ENCODE data around the gene SLC9A9. TPM values are rescaled to one million over a fixed set of nuclear protein-coding genes. Genes with fewer than 3 reads are reported as not detected.

Gene SLC9A9
- total RNA-seq, 1 donor = 15.1 TPM

DNA sequence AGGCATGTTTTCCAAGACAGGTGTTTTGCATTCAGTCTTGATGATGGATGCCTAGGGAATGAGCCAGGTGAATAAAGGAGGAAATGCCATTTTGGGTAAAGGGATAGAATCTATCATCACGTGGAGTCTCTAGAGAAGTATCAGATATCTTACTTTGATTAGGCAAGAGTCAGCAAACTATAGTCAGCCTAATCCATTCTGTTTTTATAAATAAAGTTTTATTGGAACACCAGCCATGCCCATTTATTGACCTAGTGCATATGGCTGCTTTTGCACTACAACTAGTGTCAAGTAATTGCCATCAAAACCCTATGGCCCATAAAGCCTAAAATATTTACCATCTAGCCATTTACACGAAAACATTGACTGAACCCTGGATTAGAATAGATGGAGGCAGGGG lies 231.2 kb downstream of the SLC9A9 start:
- H3K4me1 ChIP-seq (ENCODE audit: insufficient read depth, low read length) = no peaks in the 10 kb centered on the region
- no peaks in the 10 kb centered on the region for H3K9me3 ChIP-seq (ENCODE audit: low read depth, low read length)
- no peaks in the 10 kb centered on the region for H3K27me3 ChIP-seq (ENCODE audit: insufficient read depth, low read length)
- no peak overlapping the region for H3K4me3 ChIP-seq (ENCODE audit: low read length)

DNA sequence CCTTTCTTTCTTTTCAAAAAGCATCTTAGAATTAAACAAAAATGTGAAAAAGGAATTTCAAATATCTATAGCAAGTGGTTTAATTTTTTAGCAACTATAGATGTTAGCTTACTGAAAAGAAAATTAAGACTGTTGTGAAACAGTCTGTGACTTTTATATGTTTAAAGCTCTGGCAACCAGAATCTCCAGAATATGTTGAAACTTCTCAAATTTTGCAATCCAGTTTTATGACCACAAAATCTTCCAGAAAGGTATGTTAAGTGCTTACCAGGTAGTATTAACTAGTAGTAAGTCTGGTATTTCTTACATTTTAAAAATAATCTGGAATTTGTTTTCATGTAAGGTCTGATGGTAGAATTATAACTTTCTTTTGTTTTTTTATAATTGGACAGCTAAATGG lies 235.0 kb downstream of the SLC9A9 start:
- H3K4me3 ChIP-seq (ENCODE audit: low read length) = no peak overlapping the region
- no peaks in the 10 kb centered on the region for H3K4me1 ChIP-seq (ENCODE audit: insufficient read depth, low read length)
- H3K9me3 ChIP-seq (ENCODE audit: low read depth, low read length) = no peaks in the 10 kb centered on the region
- H3K27me3 ChIP-seq (ENCODE audit: insufficient read depth, low read length) = no peaks in the 10 kb centered on the region

DNA sequence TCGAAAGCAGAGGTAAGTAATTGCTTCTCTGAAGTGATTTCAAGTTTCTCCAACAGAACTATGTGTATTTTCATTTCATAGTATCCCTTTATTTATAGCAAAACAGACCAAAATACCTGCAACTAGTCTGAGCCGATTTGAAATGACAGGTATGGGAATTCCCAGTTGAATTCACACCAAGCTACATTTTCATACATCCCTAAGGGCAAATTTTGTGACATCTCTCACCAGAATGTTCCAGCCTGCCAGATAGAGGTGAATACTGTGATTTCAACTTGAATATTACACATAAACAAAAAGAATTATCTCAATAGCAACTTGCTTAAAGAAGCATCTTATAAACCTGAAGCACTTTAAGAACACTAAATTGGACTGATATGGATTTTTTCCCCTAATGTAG lies 235.7 kb downstream of the SLC9A9 start:
- Histone ChIP-seq H3K4me1 (ENCODE audit: insufficient read depth, low read length) (no peaks in the 10 kb centered on the region), H3K4me3 (ENCODE audit: low read length) (no peak overlapping the region), H3K9me3 (ENCODE audit: low read depth, low read length) (no peaks in the 10 kb centered on the region), H3K27me3 (ENCODE audit: insufficient read depth, low read length) (no peaks in the 10 kb centered on the region)

DNA sequence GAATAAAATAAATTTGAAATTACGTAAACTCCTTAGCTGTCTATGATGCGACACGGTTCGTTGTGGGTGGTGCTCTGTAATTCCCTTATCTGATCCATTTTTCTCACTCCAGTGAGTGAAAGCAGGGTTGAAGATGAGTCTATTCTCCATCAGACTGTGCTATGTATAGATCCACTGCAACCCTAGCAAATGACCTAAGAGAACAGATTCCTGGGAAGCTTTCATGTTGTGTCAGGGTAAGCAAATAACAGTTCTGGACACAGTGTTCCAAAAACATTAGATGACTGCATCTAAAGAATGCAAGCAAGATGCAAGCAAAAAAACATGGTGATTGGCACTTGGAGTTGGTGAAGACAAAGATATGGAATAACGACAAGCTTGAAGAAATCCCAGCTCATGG lies 239.3 kb downstream of the SLC9A9 start:
- H3K9me3 ChIP-seq (ENCODE audit: low read depth, low read length) = no peaks in the 10 kb centered on the region
- H3K4me1 ChIP-seq (ENCODE audit: insufficient read depth, low read length) = peaks cover 12% of the 10 kb centered on the region
- no peaks in the 10 kb centered on the region for H3K27me3 ChIP-seq (ENCODE audit: insufficient read depth, low read length)
- H3K4me3 ChIP-seq (ENCODE audit: low read length) = no peak overlapping the region

DNA sequence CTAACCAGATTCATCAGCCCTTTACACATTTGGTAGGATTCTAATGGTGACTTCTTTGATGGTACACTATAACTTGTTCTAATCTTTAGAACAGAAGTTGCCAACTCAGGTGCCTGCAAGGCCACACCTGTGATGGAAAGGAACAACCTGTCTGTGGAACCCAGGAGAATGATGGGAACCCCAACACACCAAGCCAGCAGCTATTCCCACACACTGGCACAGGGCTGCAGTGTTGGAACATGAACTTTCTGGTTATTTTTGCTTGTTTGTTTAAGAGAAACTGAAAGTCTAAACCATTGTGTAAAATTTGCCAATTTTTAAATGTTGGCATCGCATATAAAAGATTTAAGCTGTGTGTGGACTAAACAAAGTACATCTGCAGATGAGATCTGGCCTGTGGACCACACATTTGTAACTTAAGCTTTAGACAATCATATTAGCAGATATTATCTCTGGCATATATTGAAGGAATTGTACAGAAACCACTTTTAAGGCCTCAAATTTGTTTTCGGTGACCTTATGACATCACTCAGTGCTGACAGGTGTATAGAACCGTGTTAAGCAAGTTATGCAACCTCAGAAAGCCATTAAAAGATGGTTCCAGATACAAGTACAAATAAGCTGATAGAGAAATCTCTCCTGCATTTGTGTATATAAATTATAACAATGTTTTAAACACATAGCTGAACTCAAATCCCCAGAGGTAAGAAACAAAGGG lies 242.9 kb downstream of the SLC9A9 start:
- Histone ChIP-seq H3K27me3 (ENCODE audit: insufficient read depth, low read length) (no peaks in the 10 kb centered on the region), H3K4me1 (ENCODE audit: insufficient read depth, low read length) (peaks cover 31% of the 10 kb centered on the region), H3K9me3 (ENCODE audit: low read depth, low read length) (no peaks in the 10 kb centered on the region), H3K4me3 (ENCODE audit: low read length) (no peak overlapping the region)

DNA sequence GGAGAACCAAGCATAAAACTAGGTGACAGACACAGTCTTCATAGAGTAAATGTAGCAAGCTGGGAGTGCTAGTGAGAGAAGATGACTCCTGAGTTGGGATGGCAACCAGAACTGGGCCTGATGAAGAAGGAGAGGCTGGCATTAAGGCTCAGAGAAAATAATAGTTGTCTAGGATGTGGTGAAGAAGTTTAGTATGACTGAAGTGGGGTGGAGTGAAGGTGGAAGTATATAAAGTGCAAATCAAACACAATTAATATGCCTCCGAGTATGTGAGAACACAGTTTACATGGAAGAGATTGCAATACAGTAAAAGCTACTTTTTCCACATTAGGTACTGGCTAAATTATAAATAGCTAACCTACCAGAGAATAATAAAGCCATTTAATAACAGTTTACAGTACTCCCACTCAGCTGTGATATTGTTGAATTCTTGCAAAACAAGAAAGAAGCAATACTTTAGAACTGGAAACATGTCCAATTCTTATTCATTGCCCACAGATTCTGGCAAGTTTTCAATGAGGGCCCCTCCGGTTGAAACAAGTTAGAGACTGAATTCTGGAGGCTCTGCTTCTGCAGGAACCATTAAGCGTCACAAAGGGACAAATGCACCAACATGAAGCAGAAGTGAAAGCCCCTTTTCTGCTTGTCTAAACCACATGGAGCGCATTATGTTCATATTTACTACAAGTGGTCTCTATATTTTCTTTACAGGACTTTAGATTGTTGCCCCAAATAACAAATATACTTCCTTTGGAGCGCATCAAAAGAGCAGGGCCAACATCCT lies 243.7 kb downstream of the SLC9A9 start:
- Histone ChIP-seq H3K4me3 (ENCODE audit: low read length) (no peak overlapping the region), H3K4me1 (ENCODE audit: insufficient read depth, low read length) (peaks cover 32% of the 10 kb centered on the region), H3K9me3 (ENCODE audit: low read depth, low read length) (no peaks in the 10 kb centered on the region), H3K27me3 (ENCODE audit: insufficient read depth, low read length) (no peaks in the 10 kb centered on the region)

DNA sequence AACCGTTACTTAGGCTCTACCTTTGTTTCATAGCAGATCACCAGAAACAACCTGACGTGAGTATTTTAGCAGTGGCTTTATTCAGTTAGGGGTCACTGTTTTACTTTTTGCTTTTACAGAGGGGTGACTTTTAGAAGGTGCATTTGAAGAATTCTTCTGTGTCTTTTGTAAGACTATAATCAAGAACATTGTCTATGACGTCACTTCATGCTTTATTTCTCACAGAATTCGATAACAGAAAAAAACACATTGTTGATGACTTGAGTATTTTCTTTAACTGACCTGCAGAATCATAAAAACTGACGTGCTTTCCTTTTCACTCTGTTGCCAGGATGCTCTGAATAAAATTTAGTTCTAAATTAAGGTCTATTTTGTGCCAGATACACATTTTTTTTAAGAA lies 244.5 kb downstream of the SLC9A9 start:
- Histone ChIP-seq H3K4me3 (ENCODE audit: low read length) (no peak overlapping the region), H3K9me3 (ENCODE audit: low read depth, low read length) (no peaks in the 10 kb centered on the region), H3K27me3 (ENCODE audit: insufficient read depth, low read length) (no peaks in the 10 kb centered on the region), H3K4me1 (ENCODE audit: insufficient read depth, low read length) (peaks cover 32% of the 10 kb centered on the region)

DNA sequence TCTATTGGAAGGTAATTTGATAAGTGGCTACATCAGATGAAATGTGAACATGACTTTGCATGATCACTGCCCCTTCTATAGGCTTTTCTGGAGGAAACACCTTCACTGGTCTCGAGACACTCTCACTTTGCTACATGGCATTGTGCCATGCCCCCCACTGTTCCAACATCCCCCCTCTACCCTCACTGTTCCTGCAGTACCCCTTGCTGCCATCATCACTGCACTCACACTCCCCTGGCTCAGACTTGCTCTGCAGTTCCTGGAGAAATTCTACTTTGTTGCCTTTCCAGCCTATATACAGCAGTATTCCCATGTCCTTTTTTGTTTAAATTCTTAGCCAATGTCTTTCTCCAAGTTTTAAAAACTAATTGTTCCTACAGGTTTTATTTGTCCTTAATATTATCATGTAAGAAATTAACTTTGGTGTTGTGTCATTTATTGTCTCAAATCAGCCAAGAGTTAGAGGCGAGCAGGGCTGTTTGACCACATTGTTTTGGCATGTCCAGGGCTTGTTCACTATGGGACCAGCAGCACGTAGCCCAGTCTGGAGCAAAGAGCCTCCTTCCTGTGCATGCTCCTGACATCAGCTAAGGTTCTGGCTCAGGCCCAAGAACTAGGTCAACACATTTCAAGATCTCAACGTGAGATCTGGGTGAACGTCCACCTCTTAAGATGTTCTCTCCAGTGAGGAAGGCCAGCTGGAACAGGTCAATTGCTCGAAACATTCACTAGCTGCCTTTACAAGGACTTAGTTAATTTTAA lies 246.4 kb downstream of the SLC9A9 start:
- Histone ChIP-seq H3K4me1 (ENCODE audit: insufficient read depth, low read length) (peaks cover 32% of the 10 kb centered on the region), H3K4me3 (ENCODE audit: low read length) (no peak overlapping the region), H3K27me3 (ENCODE audit: insufficient read depth, low read length) (no peaks in the 10 kb centered on the region), H3K9me3 (ENCODE audit: low read depth, low read length) (no peaks in the 10 kb centered on the region)

DNA sequence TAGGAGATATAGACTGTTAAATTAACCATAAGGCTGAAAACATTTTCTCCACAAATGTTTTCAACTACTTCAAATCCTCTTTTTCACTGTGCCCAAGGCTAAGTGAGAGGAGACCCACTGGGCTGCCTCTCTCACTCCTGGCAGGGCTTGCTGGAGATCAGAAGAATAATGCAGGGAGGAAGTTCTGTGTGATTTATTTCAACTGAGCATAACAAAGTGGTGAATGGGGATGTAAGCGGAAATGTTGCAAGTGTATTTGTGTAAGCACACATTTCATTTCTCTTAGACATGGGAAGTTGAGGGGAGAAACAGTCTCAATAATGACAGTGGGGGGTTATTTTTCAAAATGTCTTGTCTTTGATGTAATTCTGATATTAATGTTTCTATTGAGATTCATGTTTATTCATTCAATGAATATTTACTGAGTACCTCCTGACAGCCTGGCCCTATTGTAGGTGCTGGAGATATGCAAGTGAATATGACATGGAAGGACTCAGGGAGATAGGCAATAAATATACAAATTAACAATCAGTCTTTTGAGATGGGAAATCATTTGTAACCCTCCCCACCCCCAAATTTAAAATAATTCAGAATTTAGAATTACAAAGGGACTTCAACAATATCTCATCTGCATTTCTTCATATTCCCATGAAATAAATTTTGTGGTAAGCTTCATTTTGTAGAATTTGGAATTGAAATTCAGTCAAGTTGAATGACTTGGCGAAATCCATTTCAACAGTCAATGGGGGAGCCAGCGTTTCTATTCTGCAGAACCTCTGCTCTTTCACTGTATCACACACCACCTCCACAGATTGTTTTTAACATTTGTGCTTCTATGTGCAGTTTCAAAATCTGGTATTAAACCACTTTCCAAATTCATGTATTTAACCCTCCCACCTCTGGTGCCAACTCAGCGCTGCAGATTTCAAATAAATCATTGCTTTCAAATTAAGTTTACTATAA lies 247.2 kb downstream of the SLC9A9 start:
- no peaks in the 10 kb centered on the region for H3K9me3 ChIP-seq (ENCODE audit: low read depth, low read length)
- peaks cover 32% of the 10 kb centered on the region for H3K4me1 ChIP-seq (ENCODE audit: insufficient read depth, low read length)
- H3K27me3 ChIP-seq (ENCODE audit: insufficient read depth, low read length) = no peaks in the 10 kb centered on the region
- H3K4me3 ChIP-seq (ENCODE audit: low read length) = no peak overlapping the region

DNA sequence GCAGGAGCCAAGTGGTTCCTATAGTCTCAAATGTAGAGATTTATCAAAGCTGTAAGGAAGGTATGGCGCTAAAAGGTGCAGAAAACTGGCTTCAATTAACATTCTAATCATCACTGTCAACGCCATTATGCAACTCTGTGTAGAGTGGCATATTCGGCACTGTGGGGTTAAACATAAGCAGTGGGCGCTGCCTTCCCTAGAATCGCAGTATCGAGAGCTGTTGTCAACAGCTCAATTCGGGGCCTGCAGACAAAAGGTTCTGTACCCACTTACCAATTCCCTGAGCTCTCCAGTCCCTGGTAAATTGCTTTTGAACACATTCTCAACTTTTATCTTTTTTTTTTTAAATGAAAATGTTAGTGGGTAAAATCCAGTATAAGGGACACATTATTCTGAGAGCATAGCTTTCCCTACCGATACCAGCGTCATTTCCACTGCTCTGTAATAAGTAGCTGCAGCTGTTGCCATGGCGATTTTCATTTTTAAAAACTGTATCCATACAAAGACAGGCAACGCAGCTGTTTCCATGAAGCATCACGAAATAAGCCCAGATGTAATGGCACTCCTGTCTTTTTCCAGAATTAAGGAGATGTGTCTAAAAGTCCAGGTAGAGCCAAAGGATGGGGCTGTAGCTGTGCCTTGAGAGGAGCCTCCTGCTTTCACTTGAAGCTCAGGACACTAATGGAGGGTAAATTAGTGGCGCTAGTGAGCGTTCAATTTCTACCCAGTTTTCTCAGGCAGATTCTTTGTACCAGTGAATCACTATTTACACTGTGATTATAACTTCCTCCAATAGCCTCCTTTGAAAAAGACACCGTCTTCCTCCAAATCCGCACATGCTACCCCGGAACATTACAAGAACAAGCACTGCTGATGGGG lies 250.3 kb downstream of the SLC9A9 start:
- Histone ChIP-seq H3K4me3 (ENCODE audit: low read length) (no peak overlapping the region), H3K9me3 (ENCODE audit: low read depth, low read length) (no peaks in the 10 kb centered on the region), H3K27me3 (ENCODE audit: insufficient read depth, low read length) (no peaks in the 10 kb centered on the region), H3K4me1 (ENCODE audit: insufficient read depth, low read length) (peaks cover 23% of the 10 kb centered on the region)

DNA sequence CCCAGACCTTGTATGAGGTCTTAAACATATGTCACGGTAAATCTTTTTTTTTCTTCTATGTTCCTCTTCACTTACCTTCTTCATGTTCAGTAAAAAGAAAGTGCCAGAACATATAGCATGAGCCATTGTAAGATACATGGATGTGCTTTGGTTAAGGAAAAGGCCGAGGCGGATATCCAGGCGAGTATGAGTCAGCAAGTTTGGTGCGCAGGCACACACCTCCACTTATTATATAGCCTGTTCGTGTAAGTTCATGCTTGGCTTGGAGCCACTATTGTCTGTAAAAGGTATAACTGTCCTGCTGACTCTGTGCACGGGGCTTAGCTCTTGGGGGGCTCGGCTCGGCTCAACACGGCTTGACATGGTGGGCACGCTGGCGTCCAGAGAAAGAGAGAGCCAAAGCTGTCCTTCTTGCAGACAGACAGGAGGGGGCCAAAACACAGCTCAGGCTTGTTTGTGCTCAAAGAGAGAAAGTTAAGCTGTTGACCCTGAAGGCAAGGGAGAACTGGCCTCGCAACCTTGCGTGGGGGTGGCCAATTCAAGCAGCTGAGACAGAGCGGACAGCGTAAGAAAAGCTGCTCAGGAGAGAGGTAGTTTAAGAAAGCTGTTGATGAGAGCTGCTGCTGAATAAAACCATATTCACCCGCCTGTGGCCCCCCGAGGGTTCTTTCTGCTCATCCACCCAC lies 251.2 kb downstream of the SLC9A9 start:
- Histone ChIP-seq H3K27me3 (ENCODE audit: insufficient read depth, low read length) (no peaks in the 10 kb centered on the region), H3K4me3 (ENCODE audit: low read length) (no peak overlapping the region), H3K4me1 (ENCODE audit: insufficient read depth, low read length) (peaks cover 21% of the 10 kb centered on the region), H3K9me3 (ENCODE audit: low read depth, low read length) (no peaks in the 10 kb centered on the region)

DNA sequence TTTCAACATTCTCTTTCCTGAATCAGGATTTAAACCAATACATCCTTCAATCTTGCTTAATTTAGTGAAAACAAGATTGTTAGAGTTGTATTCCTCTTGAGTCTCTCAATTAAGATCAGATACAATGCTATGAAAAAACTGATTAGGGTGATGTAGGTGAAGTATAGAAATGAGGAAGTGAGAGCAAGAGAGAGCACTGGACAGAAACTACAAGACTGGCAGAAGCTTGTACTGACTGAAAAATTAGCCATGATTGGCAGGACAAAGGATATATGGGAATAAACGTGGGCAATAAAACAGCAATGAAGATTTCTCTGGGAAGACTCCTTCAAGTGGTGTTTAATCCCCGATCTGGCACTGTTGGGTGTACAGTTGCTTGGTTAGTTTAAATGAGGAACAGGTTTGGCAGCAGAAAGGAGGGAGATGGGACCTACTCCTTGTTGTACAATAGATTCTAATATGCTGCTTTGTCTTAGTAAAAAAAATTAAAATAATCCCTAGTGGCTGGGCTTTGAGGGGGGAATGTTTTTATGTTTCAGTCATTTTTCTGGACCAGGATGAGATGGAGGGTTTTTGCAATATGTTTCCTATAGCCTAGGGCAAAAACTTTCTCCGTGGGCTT lies 252.7 kb downstream of the SLC9A9 start:
- Histone ChIP-seq H3K27me3 (ENCODE audit: insufficient read depth, low read length) (no peaks in the 10 kb centered on the region), H3K4me3 (ENCODE audit: low read length) (no peak overlapping the region), H3K4me1 (ENCODE audit: insufficient read depth, low read length) (peaks cover 6% of the 10 kb centered on the region), H3K9me3 (ENCODE audit: low read depth, low read length) (no peaks in the 10 kb centered on the region)

DNA sequence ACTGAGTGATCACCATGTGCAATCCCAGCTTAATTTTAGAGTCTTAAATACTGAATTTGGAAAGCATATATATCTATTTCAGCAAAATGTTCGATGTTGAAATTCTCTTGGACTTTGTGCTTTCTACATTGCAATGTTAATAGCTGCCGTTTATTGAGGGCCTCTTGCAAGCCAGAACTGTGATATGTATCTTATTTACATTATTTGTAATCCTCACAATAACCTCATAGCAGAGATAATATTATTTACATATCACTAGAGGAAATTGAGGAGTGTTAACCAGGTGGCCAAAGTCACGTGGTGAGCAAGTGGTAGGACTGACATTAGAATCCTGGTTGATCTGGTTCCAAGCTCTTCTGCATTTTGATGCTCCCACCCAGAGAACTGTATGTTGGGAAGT lies 254.1 kb downstream of the SLC9A9 start:
- H3K9me3 ChIP-seq (ENCODE audit: low read depth, low read length) = no peaks in the 10 kb centered on the region

More for the DNA sequence above, 254.1 kb downstream of the SLC9A9 start:
- Histone ChIP-seq H3K27me3 (ENCODE audit: insufficient read depth, low read length) (no peaks in the 10 kb centered on the region), H3K4me3 (ENCODE audit: low read length) (no peak overlapping the region), H3K4me1 (ENCODE audit: insufficient read depth, low read length) (peaks cover 4% of the 10 kb centered on the region)
